GM19467 (cell line): ENCODE measurements around the gene ERAS.

Source experiments
- ATAC-seq: cut with Tn5 transposase; IDR thresholded peaks from one replicate; pipeline ENCODE4 v1.9.1; 2021; ENCODE audit warnings: mild to moderate bottlenecking, moderate library complexity; ENCODE audit not compliant: unreplicated experiment

ERAS gene

GRCh38 chrX:48826135-48826875, at the start of gene ERAS:
Gene ERAS, plus strand, starts transcription at chrX:48826513. Its CDS starts 2,611 bp downstream, at chrX:48829124.
- ATAC-seq = no peak

GRCh38 chrX:48776818-48777439, 49.4 kb upstream of the ERAS start:
- ATAC-seq = no peak

DNA sequence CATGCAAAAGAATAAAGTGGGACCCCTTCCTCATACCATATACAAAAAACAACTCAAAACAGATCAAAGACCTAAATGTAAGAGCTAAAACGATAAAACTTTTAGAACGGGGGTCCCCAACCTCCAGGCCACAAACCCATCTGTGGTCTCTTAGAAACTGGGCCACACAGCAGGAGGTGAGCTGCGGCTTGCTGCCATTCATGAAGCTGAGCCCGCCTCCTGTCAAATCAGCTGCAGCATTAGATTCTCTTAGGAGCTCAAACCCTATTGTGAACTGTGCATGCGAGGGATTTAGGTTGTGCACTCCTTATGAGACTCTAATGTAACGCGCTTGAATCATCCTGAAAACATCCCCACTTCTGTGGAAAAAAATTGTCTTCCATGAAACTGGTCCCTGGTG, 46.9 kb upstream of the ERAS start:
- ATAC-seq = no peak

DNA sequence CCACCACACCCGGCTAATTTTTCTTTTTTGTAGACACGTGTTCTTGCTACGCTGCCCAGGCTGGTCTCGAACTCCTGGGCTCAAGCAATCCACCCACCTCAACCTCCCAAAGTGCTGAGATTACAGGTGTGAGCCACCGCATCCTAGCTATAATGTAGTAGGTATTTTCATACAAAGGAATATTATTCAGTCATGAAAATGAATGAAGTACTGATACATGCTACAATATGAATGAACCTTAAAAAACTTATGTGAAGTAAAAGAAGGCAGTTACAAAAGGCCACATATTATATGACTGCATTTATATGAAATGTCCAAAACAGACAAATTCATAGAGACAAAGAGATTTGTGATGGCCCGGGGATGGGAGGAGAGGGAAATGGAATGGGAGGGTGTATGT, 44.6 kb upstream of the ERAS start:
- ATAC-seq = no peak

GRCh38 chrX:48782216-48782615, 44.1 kb upstream of the ERAS start:
- ATAC-seq = no peak

GRCh38 chrX:48782795-48783194, 43.5 kb upstream of the ERAS start:
- ATAC-seq = no peak

- no peak for ATAC-seq
These were observed 41.6 kb upstream of the ERAS start for GRCh38 chrX:48784726-48785125.

DNA sequence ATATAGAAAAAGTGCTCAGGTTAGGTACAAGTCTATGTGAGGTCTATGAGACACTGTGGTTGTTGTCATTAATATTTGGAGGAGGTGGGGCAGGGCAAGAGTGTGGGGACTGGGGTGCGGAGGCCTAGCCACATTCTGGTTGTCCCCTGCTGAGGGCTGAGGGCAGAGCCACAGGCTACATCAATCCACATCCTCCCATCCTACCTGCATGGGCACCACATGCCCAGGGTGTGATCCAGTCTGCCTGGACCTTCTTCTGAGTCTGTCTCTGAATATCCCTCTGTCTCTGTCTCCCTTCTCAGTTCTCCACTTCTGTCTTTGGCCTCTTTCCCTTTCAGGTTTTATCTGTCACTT, 41.1 kb upstream of the ERAS start:
- ATAC-seq = no peak

DNA sequence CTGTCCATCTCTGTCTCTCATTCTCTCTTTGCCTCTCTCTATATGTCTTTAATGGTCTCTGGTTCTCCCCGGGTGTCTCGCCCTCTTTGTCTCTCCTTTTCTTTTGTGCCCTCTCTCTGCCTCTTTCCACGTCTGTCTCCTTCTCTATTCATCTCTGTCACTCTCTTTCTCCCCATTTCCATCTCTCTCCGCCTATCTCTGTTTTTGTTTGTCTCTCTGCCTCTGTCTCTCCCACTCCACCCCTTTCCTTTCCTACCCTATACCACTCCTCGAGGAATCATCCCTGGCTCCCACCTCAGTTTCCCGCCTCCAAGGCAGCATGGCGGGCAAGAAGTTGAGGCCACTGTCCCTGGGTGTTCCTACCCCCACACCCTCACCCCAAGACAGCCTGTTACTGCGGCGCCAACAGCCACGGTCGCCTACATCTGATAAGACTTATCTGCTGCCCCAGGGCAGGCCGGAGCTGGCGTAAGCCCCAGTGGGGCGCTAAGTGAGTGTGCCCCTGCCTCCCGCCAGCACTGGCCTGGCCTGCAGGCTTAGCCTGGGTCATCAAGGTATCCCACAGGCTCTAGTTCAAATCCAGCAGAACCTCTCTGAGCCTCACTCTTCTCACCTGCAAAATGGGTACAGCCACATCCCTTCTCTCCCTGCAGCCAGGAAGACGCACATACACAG, 40.6 kb upstream of the ERAS start:
- ATAC-seq = no peak

DNA sequence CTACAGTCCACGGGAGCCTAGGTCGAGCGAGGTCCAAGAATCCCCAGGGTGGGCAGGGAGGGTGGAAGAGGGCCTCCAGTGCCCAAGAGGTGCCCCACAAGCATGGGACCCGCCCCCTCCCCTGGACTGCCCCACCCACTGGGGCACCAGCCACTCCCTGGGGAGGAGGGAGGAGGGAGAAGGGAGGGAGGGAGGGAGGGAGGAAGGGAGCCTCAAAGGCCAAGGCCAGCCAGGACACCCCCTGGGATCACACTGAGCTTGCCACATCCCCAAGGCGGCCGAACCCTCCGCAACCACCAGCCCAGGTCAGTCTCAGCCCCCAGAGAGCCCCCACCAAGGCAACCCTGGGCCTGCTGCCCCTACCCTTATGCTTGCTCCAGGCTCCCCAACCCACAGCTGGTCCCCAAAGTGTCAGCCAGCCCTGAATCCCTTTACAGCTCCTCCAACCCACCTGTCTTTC, 39.9 kb upstream of the ERAS start, which contains the start of gene GATA1:
TSS of gene GATA1 (plus strand) at position 250 of the 460 bp plus-strand sequence. CDS start 4,520 bp downstream, outside the sequence.
- no peak for ATAC-seq

DNA sequence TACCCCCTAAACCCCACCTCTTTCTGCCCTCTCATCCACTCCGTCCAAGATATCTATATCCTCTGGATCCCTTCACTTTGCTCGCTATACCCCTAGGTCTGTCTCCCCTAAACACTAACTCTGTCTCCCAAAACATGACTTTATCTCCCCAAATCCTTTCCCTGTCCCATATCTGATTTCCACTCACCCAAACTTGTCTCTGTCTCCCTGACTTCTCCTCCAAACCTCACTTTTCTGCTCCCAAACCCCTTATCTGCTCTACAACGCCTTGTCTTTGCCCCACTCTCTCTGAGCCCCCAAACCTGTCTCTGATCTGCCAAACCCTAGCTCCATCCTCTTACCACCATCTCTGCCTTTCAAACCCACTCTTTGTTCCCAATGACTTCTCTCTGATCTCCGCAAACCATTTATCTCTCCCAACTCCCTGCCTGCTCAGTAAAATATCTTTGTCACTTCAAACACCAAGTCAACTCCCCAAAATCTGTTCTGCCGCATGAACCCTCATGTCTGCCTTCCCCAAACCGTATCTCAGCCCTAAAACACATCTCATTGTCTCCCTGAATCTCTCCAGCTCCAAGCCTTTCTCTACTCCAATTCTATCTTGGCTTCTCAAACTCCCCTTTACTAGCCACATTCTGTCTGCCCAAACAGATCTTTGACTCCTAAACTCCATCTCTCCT, 39.3 kb upstream of the ERAS start:
- no peak for ATAC-seq

GRCh38 chrX:48787505-48788443, 38.5 kb upstream of the ERAS start:
- no peak for ATAC-seq

GRCh38 chrX:48789366-48790220, 36.7 kb upstream of the ERAS start:
- ATAC-seq = no peak

DNA sequence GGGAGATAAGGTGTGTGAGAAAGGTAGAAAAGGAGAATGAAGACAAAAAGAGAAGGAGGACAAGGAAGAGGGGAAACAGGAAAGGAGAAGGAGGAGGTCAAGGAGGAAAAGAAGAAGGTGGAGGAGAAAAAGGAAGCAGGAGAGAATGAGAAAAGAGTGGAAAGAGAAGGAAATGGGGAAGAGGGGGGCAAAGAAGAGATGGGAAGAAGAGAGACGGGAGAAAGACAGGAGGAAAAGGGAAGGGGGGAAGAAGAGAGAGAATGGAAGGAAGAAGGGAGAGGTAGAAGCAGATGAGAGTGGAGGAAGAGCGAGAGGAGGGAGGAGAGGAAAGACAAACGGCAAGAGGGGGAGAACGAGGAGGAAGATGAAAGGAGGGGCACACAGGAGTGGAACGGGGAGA, 35.8 kb upstream of the ERAS start:
- ATAC-seq = no peak

DNA sequence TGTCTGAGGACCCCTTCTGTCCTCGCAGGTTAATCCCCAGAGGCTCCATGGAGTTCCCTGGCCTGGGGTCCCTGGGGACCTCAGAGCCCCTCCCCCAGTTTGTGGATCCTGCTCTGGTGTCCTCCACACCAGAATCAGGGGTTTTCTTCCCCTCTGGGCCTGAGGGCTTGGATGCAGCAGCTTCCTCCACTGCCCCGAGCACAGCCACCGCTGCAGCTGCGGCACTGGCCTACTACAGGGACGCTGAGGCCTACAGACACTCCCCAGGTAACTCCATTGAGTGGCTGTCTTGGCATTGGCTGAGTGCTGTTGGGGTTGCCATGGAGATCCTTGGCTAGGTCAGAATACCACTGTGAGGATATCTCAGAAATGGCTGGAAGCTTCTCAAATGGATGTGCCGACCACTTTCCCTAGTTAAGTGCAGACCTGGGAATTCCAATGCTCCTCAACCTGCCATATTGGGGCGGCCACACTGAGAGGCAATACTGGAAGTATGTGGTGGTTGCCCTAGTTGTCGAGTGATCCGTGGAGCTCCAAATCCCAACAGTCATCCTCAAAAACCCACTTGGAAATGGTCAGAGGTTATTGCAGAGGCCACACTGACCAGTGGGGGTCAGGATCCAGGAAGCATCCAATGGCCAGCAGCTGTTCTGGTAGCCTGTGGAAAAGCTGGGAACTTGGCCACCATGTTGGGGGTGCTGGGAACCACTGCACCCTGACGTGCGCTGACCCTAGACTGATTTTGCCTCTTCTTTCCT, 35.1 kb upstream of the ERAS start:
- no peak for ATAC-seq

DNA sequence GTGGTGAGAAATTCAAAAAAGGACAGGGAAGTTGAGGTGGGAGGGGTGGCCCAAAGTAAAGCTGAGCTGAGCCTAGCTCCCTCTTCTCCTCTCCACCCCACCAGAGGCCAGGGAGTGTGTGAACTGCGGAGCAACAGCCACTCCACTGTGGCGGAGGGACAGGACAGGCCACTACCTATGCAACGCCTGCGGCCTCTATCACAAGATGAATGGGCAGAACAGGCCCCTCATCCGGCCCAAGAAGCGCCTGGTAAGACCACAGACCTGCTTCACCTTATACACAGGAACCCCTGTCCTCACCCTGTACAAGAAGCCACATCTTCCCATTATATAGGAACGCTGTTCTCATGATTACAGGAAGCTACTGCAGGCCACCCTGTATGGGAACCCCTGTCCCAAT, 34.1 kb upstream of the ERAS start:
- no peak for ATAC-seq

DNA sequence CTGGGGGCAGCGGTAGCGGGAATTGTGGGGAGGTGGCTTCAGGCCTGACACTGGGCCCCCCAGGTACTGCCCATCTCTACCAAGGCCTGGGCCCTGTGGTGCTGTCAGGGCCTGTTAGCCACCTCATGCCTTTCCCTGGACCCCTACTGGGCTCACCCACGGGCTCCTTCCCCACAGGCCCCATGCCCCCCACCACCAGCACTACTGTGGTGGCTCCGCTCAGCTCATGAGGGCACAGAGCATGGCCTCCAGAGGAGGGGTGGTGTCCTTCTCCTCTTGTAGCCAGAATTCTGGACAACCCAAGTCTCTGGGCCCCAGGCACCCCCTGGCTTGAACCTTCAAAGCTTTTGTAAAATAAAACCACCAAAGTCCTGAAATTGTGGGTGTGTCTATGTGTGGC, 32.4 kb upstream of the ERAS start:
- no peak for ATAC-seq

DNA sequence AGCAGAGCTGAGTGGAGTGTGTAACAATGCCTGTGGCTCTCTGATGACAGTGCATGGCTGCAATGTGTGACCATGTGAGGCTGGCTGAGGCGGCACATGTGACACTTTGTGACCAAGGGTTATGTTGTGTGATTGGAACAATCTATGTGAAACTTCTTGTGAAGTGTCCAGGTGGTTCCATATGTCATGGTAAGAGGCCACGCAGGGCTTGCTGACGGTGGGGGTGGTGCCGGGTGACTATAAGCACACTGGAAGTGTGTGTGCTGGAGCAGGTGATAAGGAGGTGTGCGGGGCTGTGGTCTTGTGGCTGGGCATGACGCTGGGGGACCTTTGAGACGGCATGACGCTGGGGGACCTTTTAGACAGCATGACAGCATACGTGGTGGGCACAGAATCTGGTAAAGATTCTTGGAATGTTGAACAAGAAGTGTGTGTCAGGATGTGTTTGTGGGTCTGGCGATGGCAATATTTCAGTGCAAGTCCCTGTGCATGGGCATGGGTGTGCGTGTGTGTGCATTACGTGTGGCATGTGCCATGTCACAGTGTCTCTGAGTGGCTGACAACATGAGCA, 31.9 kb upstream of the ERAS start:
- ATAC-seq = no peak
